HG03520 (cell line): Measurements from ENCODE around the gene AGRN.

Experiments used
- ATAC-seq: cut with Tn5 transposase; IDR thresholded peaks from one replicate; pipeline ENCODE4 v1.9.1; 2021; ENCODE audit warnings: mild to moderate bottlenecking, moderate library complexity; ENCODE audit not compliant: unreplicated experiment

AGRN gene

GRCh38 chr1:1033731-1034438, 14.0 kb downstream of the AGRN start:
- no peak for ATAC-seq

- no peak for ATAC-seq
These were observed 14.5 kb downstream of the AGRN start for GRCh38 chr1:1034439-1034781.

GRCh38 chr1:1035291-1035943, 15.5 kb downstream of the AGRN start:
- no peak for ATAC-seq

DNA sequence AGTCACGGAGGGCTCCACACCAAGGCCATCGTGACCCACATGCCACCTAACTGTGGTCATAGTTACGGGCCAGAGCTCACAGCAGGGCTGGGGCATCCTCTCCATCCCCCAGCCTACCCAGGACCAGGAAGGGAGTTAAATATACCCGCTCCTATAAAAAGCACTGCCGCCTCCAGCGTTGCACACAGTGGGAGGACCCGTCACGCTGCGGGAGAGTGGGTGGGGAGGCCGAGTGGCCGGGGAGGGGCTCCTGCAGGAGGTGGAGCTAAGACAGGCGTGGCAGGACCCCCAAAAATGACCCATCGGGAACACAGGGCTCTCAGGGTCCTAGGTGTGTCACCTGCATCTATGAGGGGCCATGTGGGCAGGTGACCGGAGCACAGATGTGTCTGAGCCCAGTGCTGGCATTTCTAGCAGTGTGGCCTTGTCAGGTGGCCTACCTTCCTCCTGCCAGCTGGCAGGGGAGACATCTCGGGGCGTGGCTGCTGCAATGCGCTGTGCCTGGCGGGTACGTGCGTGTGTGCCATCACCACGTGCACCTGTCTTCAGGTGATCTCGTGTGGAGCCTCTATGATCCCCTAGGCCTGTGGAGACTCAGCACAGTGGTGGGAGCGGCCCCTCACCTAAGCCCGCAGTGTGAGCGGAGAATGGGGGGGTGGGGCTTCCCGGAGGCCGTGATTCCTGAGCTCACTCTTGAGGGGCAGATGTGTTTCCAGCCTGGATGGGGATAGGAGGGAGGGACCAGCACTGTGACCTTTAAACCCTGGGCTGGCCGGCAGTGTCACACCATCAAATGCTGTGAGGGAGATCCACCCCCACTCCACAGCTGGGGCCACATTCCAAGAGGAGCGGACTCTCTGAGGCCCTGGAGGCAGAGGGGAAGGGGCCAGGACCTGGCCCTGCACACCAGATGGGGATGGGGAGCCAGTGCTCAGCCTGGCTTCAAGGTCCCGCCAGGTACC, 17.7 kb downstream of the AGRN start:
- ATAC-seq: no peak

DNA sequence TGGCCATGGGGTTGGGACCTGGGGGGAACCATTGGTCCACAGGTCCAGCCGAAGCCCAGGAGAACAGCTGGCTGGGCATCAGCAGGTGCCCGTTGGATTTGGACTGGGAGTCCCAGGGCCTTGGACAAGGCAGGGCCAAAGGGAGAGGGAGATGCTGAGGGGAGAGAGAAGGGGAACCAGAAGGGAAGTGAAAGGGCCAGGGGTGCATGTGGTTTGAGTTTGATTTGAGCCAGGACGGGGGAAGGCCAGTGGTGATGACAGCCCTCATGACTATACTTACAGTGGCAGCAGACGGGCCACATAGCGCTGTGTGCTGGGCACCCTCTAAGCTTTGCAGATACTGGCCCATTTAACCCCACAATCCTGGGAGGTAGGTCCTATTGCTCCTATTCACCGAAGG, 18.8 kb downstream of the AGRN start:
- ATAC-seq: peak; percentile 39

DNA sequence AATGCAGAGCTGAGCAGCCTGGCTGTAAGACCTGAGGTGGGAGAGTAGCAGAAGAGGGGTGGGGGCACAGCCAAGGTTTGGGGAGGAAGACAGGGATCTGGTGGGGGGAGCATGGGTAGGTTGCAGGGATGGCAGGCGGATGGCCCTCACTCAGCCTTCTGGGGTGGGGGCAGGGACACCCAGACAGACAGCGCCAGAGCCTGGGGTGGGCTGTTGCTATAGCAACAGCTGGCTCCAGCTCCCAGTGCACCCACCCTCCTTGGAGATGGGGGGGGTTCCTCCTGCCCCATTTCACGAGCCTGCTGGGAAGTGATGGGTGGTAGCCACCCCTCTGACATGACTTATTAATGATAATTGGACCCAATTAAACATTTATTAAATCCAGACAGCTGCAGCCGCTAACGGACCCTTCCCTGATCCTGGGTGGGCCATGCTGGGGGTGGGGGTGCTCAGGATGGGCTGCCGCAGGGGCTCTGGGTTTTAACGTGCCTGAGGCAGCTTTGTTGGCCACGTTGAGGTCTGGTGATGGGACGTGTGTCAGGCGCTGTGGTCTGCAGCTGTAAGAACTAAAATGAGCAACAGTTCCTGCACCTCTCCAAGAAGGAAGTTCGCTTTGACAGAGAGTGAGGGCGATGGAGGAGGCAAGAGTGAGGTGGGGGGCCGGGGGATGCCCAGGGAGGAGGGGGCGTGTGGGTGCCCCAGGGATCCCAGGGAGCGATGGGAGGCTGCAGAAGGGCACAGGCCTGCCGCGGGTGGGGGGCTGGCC, 19.4 kb downstream of the AGRN start:
- ATAC-seq: no peak

GRCh38 chr1:1040004-1040991, 20.4 kb downstream of the AGRN start:
- no peak for ATAC-seq

DNA sequence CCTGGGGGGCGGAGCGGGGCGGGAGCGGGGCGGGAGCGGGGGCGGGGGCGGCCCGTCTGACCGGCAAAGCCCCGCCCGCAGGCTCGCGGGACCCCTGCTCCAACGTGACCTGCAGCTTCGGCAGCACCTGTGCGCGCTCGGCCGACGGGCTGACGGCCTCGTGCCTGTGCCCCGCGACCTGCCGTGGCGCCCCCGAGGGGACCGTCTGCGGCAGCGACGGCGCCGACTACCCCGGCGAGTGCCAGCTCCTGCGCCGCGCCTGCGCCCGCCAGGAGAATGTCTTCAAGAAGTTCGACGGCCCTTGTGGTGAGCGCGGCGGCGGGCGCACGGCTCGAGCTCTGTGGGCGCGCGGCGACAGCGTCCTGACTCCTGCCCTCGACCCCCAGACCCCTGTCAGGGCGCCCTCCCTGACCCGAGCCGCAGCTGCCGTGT, 21.2 kb downstream of the AGRN start:
- ATAC-seq: no peak

DNA sequence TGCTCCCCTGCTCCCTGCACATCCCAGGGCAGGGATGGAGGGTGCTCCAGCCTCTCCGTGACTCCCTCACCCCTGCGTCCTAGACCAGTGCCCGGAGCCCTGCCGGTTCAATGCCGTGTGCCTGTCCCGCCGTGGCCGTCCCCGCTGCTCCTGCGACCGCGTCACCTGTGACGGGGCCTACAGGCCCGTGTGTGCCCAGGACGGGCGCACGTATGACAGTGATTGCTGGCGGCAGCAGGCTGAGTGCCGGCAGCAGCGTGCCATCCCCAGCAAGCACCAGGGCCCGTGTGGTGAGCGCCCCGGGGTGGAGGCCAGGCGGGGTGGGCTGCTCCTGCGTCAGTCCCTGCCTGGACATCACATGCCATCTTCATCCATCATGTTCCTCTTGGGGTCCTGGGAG, 22.0 kb downstream of the AGRN start:
- no peak for ATAC-seq

DNA sequence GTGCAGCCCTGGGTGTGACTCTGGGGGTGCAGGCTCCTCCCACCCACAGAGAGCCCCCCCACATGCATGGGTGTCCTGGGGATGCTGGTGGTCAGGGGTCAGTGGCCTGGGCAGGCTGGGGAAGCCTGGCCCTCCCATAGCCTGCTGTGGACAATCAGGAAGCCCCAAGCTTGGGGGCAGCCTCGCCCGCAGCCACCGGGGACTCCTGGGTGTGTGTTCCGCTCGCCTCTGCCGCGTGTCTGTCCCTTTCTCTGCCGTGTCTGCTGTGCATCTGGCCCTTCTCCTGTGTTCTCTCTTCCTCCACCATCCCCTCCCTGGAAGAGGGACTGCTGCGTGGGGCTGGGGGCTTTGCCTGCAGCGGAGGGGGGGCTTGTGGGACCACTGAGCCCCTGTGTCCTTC, 22.9 kb downstream of the AGRN start:
- ATAC-seq: no peak

DNA sequence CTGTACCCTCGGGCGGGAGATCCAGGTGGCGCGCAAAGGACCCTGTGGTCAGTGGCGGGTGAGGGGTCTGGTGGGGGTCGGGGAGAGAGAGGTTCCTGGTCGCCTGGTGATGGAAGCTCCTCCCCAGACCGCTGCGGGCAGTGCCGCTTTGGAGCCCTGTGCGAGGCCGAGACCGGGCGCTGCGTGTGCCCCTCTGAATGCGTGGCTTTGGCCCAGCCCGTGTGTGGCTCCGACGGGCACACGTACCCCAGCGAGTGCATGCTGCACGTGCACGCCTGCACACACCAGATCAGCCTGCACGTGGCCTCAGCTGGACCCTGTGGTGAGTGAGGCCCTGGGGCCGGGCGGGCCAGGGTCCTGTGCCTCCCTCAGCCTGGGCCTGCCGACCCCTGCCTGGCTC, 23.5 kb downstream of the AGRN start:
- no peak for ATAC-seq

- no peak for ATAC-seq
These were observed 24.0 kb downstream of the AGRN start for GRCh38 chr1:1043921-1044320.

- no peak for ATAC-seq
These were observed 24.6 kb downstream of the AGRN start for GRCh38 chr1:1044455-1045078.

DNA sequence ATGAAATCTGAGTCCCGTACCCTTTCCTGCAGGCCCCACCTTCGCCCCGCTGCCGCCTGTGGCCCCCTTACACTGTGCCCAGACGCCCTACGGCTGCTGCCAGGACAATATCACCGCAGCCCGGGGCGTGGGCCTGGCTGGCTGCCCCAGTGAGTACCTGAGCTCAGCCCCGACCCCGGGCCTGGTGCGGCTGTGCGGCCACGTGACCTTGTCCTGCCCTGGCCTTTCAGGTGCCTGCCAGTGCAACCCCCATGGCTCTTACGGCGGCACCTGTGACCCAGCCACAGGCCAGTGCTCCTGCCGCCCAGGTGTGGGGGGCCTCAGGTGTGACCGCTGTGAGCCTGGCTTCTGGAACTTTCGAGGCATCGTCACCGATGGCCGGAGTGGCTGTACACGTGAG, 25.2 kb downstream of the AGRN start:
- no peak for ATAC-seq

DNA sequence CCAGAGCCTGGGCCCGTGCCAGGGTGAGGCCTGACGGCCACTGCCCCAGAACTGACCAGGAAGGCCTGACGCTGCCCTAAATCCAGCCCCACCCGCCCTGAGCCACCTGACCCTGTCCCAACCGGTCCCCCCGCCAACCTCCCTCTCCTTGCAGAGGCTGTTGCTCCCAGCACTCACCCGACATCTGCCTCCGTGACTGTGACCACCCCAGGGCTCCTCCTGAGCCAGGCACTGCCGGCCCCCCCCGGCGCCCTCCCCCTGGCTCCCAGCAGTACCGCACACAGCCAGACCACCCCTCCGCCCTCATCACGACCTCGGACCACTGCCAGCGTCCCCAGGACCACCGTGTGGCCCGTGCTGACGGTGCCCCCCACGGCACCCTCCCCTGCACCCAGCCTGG, 26.3 kb downstream of the AGRN start:
- no peak for ATAC-seq

DNA sequence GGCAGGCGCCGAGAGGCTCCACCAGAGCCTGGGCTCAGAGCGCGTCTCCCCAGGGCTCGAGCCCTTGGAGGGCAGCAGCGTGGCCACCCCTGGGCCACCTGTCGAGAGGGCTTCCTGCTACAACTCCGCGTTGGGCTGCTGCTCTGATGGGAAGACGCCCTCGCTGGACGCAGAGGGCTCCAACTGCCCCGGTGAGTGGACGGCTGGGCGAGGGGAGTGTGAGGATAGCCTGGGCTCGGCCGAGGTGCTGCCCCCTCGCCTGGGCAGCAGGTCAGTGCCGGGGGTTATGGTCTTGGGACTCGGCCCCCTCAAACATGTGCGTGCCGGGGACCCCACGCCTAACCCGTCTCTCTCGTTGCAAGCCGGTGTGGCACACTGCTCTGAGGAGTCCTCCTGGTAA, 26.8 kb downstream of the AGRN start:
- no peak for ATAC-seq

DNA sequence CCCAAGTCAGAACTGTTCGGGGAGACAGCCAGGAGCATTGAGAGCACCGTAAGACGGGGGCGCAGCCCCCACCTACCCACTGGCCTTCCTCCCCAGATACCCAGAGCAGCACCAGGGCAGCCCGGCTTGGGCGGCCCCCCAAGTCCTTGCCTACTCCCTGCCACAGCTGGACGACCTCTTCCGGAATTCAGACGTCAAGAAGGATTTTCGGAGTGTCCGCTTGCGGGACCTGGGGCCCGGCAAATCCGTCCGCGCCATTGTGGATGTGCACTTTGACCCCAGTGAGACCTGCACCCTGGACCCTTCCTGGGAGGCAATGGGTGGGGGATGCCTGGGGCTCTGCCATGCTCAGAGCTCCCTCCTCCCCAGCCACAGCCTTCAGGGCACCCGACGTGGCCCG, 27.5 kb downstream of the AGRN start:
- no peak for ATAC-seq

DNA sequence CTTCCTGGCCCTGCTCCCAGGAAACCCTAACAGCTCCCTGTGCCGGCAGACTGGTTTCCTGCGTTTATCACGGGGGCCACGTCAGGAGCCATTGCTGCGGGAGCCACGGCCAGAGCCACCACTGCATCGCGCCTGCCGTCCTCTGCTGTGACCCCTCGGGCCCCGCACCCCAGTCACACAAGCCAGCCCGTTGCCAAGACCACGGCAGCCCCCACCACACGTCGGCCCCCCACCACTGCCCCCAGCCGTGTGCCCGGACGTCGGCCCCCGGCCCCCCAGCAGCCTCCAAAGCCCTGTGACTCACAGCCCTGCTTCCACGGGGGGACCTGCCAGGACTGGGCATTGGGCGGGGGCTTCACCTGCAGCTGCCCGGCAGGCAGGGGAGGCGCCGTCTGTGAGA, 28.0 kb downstream of the AGRN start:
- no peak for ATAC-seq

GRCh38 chr1:1048765-1049164, 28.8 kb downstream of the AGRN start:
- ATAC-seq: no peak
